Stimulated activated CD4-positive, alpha-beta T cell treated with anti-CD3 and anti-CD28 coated beads, Interleukin-4, amount 100 ng/mL, for 4 hours (primary cell): Measurements from ENCODE around the gene GRAP.

Experiments used
- DNase-seq, 2 experiments: peaks; one replicate each; pipeline ENCODE4 v3.0.0-alpha.2; 2020

Gene GRAP

DNA sequence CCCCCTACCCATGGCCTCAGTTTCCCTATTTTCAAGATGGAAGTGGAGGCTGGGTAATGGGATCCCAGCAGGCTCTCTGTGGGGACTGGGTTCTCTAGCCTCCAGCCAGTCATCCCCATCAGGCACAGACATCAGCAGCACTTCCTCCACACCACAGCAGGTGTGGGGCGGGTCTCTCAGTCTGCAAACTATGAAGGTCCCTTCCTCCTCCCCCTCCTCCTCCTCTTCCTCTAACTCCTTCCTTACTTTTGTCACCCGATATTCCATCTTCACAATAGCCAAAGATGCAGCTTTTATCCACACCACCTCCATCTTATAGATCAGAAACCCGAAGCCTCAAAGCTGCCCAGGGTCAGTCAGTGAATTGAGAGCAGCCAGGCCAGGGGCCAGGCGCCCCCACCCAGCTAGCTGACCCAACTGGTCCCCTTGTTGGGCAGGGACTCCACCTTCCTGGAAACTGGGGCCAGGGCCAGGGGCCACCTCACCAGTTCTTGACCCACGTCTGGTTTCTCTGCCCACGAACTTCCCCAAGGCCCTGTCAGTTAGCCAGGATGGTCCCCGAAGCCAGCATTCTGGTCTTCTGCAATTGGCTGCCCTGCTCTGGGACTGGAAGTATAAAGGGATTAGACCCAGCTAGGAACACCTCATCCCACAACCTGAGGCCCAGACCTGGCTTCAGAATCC, 44.7 kb downstream of the GRAP start:
- DNase-seq: no peak

DNA sequence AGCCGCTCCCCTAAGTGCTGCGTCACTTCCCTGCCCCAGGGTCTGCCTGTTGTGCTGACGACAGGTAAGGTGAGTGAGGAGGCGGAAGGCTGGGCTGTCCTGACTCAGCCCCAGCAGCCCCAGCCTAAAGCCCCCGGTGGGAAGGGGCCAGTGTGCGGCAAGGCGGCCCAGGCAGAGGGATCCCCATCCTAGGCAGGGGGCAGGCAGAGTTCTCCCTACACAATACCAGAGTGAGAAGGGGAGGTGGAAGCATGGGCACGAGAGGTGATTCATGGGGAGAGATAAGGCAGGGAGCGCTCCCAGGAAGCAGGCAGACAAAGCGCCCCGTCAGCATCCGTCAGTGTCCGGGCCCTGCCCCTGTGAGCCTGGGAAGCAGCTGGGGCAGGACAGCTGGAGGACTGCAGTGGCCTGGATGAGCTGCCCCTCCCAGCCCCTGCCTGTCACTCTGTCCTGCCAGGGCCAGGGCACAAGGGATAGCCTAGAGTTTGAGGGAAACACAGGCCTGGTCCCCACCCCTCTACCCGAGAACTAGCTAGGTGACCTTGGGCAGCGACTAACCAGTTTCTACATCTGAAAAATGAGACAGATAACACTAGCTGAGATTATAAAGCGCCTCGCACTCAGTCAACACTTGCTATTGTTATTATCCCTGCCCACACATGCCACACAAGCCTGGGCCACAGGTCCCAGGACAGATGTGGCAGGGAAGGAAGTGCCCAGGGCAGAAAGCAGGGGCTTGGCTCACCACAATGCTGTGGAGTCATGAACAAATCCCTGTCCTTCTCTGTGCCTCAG, 46.0 kb downstream of the GRAP start:
- DNase-seq: no peak

DNA sequence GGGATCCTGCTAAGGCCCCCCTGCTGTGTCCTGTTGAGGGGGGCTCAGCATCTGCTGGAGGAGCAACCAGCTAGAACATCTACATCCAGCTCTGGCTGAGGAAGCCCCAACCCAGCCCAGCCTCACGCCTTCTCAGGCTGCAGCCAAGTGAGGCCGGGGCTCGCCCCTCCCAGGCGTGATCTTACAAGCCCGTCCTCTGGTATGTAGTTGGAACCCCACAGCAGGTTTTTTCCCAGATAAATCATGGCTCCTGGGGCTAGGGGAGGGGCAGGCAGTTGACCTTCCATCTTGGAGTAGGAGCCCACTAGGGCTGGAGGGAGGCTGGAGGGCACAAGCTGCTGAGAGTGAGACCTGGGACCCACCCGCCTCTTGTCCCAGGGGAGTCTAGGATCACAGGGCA, 46.8 kb downstream of the GRAP start:
- no peak for DNase-seq

DNA sequence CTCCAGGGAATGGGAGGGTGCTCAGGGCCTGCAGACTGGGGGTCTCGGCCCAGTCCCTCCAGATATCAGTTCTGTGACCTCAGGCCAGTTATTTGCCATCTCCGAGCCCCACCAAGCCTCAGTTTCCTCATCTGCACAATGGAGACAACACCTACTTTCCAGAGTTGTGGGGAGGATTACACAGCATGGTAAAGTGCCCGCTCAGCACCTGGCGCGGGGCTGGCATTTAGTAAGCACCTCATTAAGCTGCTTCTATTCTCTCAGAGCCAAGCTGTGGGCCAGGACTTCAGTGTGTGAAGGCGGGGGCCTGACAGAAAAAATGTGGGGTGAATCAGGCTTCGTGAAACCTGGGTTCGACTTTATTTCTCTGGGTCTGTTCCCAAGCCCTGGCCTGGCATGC, 47.4 kb downstream of the GRAP start:
- no peak for DNase-seq

DNA sequence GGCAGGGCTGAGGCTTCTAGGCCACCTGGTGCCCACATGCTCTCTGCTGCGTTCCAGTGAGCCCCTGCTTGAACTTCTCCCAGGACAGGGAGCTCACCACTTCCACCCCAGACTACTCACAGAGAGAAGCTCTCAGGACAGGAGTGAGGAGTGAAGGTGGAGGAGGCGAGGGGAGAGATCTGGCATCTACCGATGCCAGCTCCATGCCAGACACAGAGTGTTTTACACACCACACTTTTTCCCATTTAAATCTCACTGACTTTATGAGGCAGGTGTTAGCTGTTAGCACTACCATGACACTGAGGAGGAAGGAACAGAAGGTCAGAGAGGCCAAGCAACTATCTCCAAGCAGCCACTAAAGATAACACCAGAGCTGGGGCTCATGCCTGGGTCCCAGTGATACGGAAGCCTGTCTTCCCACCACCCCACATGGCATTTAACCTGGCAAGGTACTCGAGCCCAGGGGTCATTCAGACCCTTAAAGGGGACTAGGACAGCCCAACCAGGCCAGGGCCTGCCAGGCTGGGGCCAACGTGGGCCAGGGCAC, 49.0 kb downstream of the GRAP start:
- no peak for DNase-seq

DNA sequence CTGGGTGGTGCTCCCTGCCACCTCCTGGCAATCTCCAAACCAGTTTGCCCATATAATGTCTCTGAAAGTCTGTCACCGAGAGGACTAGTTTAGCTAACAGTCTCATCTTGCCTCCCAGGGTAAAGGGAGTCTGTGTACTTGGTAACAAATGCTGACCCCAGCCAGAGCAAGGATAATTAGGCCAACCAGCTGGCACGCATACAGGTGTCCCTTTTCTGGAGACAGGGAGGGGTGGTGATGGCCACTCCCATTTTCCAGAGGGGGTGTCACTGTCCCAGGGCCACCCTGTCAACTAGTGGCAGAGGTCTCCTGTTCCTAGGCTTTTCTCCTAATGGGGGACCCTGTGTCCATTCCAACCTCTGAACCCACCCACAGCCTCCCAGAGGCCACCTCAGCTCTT, 50.3 kb downstream of the GRAP start:
- DNase-seq: no peak

DNA sequence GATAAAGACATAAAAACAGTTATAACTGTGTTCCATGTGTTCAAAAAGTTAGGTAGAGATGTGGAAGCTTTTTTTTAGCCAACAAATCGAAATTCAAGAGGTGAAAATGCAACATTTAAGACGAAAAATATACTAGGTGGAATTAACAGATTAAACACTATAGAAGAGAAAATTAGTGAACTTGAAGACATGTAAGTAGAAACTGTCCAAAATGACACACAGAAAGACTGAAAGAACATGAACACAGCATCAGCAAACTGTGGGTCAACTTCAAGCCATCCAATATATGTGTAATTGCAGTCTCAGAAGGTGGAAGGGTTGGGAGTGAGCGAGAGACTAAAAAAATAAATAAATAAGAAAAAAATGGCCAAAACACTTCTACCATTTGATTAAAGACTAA, 51.5 kb downstream of the GRAP start:
- DNase-seq: no peak

DNA sequence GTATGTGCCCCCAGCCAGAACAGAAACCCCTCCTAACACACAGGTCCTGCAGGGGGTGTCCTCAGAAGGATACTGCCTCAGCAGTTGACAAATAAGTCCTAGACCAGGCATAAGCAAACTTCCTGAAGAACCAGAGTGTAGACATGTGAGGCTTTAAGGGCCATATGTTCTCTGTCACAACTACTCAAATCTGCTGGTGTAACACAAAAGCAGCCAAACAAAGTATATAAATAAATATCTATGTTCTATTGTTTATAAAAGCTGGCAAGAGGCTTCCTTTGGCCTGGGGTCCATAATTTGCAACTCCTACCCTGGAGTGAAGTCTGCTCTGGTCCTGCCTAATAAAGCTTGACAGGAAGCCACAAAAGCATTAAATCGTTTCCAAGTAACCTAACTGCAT, 52.1 kb downstream of the GRAP start:
- no peak for DNase-seq

DNA sequence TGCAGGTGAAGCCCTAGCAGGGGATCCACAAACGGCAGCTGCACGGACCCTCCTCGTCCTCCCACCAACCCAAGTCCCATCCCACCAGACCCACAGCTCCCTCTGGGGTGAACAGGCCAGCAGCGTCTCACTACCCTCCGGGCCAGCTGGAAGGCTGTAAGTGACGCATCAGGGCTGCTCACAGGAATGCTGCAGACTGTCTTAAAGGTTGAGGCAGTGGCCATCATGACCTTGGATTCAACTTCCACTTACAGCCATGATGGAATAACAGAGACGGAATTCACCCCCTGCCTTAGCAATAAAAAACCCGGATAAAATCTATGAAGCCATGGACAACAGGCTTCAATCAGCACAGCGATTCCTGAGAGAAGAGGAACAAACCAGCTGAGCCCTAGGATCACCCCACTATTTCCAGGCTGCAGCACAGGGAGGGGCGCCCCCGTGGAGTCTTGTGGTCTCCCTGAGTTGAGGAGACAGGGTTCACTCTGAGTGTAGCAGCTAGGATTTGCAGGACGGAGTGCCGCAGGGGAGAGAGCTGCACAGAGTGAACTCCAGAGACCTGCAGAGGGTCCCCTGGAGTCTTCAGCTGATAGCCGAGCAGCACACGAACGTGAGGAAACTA, 52.7 kb downstream of the GRAP start:
- no peak for DNase-seq

DNA sequence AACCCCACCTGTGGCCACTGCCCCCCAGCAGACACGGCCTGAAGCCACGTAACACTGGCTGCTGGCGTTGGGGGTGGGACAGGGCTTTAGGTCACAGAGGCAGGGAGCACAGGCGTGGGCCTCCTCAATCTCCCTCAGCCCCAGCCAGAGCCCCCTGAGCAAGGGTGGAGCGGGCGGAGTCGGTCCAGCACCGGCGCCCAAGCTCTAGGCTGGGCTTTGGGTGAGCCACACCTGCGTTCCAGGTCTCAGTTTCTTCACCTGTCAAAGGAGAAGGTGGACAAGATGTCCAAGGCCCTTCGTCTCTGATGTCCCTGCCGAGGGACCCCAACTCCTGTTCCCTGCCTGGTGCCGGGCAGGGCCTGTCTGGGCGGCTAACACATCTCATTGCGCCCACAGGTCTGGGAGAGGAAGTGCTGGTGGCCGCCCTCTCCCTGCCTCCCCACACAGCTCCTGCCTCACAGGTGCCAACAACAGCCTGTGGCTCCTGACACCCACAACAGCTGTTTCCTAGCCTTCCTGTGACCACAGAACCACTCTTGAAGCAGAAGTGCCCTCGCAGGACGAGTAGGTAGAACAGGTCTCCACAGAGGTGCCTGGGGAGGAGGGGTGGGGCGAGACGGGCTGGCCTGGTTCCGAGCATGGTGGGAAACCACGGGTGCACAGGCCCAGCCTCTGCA, 54.2 kb downstream of the GRAP start:
- DNase-seq: no peak

DNA sequence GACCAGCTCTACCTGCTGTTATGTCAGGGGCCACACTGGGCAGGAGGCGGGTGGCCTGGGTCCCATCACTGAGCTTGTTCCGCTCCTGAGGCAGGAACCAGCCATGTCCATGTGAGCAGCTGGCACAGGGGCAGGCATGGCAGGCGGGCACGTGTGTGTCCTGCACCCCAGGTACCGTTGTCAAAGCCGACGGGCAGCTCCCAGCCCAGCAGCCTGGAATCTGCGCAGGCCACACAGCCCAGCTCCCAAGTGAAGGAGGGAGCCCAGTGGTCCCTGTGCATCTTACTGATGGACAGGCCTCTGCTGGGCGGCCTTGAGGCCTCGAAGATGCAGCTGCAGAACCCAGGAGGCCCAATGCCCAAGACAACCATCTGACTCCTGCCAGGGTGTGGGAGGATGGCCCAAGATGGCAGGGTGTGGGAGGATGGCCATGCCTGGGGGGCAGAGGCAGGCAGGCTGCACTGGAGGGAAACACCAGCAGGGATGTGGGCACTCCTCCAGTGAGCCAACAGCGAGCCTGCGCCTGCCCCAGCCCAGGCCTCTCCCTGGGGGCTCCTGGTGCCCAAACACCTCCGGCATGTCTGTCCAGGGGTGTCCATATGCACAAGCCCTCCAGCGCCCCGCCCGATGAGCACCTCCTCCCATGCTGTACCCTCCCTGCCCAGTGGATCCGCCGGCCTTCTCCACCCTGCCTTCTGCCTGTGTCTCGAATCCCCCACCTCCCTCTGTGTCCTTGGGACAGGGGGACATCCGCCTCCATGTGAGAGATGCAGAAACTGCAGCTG, 55.0 kb downstream of the GRAP start:
- no peak for DNase-seq

DNA sequence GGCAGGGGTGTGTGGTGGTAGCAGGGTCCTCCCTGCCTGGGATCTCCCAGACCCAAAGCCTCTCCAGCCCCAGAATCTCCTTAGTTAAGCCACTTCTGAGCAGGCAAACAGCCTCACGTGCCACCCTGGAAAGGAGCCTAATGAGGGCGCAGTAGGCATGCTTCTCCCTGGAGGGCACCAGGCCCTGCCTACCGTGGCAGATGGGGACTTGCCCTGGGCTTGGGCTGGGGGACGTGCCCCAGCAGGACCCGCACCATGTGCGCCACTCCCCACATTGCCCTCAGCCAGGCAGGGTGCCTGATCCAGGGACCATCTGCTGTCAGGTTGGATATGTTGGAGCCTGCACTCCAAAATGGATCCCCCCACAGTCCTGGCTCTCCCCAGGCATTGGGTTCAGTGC, 56.4 kb downstream of the GRAP start:
- no peak for DNase-seq

DNA sequence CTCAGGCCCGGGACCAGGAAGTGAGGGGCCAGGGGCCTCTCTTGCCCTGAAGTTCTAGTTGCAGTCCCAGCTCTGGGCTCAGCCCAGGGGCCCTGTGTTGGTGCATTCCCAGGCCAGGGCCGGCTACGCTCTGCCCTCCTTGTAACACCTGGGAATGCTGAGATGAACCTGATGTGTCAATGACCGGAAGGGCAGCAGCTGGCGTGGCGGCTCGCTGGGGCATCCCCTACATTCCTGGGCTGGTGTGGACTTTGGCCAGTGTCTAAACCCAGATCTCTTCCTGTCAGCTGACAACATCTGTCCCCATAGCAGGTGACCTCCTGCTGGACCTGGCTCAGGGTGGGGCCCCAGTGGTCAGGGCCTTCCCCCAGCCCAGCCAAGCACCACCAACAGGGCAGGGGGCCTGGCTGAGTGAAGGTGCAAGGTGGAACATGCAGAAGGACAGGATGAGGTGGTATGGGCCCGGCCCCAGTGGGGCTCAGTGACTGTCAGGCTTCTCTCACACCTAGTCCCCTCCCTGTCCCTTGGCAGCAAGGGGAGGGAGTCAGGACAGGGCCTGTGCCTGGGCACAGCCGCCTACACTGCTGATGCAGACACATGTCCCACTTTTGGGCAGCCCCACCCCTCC, 58.1 kb downstream of the GRAP start:
- DNase-seq: no peak

DNA sequence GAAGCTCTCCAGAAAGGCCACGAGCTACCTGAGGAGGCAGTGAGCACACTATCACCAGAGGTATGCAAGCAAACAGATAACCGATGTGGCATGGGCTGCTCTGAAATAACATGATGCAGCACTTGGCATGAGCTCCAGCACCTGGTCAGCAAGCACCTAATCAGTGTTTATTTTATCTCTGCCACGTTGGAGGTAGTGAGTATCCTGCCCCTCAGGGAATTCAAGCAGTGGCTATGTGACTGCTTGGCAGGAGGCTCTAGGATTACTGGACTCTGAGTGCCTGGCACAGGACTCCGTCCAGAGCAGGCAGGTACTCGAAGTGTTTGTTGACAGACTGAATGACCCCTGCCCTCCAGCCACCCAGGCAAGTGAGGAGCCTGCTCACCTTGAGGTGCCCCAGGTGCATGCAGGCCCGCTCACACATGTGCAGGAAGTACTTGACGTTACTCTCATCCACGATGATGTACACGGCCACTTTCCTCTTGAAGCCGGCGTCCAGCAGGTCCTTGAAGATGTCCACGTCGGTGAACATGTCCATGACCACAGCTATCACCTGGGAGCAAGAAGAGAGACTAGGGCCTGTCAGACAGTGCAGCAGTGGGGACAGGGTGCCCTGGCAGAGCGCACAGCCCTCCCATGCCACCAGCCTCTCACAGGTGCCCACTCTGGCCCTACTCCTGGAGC, 58.8 kb downstream of the GRAP start:
- no peak for DNase-seq

DNA sequence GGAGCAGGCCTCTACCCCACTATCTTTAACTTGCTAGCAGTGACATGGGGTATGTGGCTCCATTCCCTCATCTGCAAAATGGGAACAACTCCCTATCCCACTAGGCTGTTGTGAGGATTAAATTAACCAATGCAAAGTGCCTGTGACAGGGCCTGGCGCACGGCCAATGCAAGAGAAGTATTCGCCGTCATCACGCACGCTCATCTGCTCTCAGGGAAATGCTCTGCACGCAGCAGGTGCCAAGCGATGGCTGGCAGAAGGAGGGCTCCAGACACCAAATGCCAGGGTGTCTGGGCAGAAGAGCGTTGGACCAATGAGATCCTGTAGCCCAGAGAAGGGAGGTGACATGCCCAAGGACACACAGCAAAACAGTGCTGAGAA, 59.5 kb downstream of the GRAP start:
- no peak for DNase-seq

DNA sequence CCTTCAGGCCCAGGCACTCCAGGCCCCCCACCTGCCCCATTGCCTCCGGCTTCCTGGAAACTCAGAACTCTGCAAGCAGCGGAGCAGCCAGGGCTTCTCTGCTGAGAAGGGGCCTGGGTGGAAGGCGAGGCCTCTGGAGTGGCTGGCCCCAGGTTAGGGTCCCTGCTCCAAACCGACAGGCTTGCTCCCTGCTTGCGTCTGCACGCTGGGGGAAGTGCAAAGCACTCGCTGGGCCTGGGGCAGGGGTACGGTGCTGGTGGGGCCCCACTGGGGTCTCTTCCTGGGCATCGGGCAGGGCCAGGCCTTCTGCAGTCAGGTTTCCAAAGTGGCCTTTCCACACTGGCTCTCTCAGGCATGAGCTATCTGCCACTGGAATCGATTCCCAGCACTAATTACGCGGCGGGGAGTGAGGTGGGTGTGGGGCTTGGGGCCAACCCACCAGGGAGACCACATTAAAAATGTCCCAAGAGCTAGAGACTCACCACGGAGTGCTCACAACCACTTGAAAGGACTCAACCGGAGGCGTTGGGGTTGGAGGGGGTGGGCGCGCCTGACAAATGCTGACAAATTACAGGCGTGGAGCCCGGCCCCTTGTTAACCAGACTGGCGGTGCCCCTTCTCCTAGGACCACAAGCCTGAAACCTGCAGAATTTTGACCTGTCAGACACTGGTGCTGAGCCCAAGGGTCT, 60.1 kb downstream of the GRAP start:
- no peak for DNase-seq

DNA sequence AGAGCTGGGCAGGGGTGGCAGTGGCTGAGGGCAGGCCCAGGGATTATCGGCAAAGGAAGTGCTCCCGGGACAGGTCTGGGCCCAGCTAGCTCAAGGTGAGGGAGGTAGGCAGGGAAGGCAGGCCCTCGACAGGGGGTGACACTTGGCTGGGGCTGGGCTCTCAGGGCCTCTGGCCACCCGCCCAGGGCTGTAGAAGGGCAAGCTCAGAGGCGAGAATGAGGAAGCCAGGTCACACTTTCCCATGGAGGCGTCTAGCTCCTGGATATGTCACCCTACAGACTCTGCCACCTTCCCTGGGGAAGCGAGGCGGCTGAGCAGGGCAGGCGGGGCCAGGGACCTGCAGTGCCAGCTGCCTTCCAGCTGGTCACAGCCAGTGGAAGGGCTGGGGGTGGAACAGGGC, 61.3 kb downstream of the GRAP start:
- no peak for DNase-seq

DNA sequence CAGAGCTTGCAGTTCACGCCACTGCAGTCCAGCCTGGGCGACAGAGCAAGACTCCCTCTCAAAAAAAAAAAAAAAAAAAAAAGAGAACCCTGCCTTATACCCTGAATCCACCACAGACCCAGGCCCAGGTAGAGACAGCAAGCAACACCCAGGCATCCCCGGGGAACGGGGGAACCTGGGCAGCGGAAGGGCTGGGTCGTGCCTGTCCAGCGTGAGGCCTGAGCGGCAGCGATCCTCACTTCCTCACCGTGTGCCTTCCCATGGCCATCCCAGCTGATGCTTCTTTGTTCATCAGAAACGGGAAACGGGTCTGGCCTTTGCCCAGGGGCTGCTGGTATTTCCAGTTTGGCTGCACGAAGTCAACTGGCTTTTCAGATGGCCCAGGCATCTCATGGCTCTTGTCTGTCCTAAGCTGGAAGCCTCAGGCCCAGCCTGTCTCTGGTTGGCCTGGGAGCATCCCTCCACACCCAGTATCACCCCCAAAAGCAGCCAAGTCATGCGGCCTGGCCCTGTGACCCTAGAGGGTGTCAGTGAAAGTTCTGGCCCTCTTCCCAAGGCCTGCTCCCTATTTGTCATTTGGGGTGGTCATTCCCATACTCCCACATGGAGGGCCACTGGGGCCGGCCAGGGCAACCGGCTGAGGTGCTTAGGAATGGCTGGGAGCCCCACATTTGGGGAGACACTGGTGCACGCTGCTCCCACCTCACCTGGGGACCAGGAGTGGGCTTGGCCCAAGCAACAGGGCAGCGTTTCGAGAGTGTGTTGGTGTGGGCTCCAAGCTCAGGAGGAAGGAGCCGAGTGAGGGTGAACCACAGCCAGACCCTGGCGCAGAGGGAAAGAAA, 62.3 kb downstream of the GRAP start:
- no peak for DNase-seq

DNA sequence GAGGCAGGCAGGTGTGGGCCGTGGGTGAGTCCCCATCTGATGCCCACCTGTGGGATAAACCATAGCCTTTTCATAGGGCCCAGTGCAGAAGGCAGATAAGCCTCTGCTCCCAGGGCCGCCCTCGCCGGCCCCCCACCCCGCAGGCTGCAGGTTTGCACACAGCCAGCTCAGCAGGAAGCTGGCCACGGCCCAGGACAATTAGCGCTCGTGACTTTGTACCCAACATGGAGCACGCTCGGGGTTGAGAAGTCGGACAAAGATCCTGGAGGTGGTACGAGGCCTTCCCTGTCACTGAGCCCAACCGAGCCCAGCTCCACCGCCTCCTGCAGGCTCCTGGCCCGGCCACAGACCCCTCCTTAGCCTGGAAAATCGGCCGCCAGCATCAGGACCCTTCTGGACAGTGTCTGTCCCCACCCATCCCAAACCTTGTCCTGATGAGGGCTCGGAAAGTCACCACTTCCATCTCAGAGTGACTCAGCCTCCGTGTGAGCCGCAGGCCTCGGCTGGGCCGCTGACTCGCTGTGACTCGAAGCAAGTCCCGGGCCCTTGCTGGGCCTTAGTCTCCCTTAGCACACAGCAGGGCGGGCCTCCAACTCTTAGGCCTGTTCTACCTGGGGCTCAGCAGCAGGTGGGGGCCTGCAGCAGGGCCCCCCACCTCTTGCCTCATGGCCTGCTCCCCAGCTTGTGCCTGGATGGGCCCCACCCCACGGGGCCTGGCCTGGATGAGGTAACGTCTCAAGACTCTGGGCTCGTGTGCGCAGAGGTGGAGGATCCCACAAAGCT, 64.9 kb downstream of the GRAP start:
- DNase-seq: no peak
